ENCODE measurements around the gene CREB3L4.
A peak's percentile ranks its signal among the peaks of the same experiment; 100 is the strongest.
"Not testable (repeated sequence)": the region's sequence is repeated elsewhere in the genome, so short reads cannot be mapped to it uniquely, and the experiment has no call there.

CREB3L4 gene

DNA sequence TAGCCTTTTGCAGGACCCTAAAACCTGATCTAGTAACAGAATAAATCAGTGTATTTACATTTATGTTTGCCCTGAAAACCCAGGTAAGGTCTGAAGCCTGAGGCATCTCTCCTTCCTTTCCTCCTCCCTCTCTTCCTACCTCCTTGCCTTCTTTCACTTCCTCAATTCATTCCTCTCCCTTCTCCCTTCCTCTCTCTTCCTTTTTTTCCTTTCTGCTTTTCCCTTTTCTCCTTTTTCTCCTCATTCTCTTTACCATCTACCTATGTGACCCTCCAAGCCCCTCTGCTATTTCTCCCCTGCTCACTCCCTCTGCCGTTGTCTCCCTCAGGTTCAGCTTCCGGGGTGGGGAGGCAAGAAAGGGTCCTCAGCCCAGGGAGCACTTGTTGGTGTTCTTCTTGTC lies 14.0 kb downstream of the CREB3L4 start:
- H3K36me3 Mint-ChIP-seq; H3K9me3 Mint-ChIP-seq; ATAC-seq; H3K4me3 Mint-ChIP-seq; DNase-seq (ENCODE audit: low spot score in 2 of 2): not testable (repeated sequence)
- Mint-ChIP-seq H3K4me1 (peaks cover 36% of the 10 kb centered on the region), H3K27ac (peak overlapping the region; percentile 62)

DNA sequence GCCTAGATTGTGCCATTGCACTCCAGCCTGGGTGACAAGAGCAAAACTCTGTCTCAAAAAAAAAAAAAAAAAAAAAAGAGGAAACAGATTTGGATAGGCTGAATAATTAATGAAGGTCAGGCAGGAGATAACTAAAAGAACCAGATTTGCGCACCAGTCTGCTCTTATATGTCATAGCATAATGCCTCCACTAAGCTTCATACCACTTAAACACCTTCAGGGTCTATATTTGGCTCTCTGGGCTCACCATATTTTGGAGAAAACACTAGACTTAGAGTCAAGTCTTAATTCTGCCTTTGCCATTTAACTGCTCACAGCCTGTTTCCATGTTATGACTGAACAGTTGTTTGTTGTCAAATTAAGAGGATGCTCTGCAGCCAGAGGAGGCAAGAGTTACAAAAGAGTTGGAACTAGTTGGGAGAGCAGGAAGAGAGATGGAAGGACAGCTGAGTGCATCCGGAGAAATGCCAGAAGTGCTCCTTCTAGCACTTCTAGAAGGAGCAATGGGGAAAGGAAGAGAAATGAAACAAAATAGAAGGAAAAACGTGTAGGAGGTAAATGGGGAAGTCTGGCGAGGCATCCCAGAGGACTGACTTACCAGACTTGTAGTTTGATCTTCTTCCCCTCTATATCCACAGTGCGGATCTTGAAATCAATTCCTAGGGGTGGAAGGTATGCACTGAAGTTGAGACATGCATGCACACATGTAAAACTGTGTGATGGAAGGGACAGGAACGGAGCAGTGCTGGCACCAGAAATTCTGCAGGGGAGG lies 16.6 kb downstream of the CREB3L4 start:
- Mint-ChIP-seq H3K27ac (peak overlapping the region; percentile 9), H3K9me3 (no peaks in the 10 kb centered on the region), H3K4me3 (no peak overlapping the region), H3K36me3 (peaks cover 6% of the 10 kb centered on the region), H3K4me1 (peaks cover 29% of the 10 kb centered on the region)
- ATAC-seq (no peak), DNase-seq (ENCODE audit: low spot score in 2 of 2) (no peak)

DNA sequence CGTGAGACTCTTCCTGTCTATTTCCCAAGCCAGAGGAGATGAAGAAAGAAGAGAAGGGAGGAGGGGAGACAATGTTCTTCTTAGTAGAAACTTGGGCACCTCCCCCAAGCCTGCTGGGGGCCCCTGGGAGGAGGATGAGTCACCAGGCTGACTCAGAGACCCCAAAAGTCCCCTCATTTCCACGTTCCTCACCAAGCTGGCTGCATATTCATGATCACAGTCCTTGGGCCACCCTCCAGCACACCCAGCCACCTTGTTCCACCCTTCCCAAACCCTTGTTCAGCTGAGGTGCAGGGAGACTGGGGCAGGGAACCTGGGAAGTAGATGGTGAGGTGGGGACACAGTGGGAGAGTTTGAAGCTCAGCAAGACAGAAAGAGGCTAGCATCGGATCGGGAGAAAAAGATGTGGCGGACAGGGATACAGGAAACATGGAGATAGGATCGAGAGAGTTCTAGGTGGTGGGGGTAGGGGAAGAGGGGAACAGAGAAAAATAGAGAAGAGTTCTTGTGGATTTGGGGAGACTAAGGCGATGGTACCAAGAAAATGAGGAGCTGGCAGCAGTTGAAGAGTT lies 17.7 kb downstream of the CREB3L4 start:
- Mint-ChIP-seq H3K27ac (peak overlapping the region; percentile 84), H3K9me3 (no peaks in the 10 kb centered on the region), H3K4me3 (peak overlapping the region; percentile 61), H3K36me3 (peaks cover 12% of the 10 kb centered on the region), H3K4me1 (peaks cover 38% of the 10 kb centered on the region)
- ATAC-seq (peak; percentile 71), DNase-seq (ENCODE audit: low spot score in 2 of 2) (no peak)

DNA sequence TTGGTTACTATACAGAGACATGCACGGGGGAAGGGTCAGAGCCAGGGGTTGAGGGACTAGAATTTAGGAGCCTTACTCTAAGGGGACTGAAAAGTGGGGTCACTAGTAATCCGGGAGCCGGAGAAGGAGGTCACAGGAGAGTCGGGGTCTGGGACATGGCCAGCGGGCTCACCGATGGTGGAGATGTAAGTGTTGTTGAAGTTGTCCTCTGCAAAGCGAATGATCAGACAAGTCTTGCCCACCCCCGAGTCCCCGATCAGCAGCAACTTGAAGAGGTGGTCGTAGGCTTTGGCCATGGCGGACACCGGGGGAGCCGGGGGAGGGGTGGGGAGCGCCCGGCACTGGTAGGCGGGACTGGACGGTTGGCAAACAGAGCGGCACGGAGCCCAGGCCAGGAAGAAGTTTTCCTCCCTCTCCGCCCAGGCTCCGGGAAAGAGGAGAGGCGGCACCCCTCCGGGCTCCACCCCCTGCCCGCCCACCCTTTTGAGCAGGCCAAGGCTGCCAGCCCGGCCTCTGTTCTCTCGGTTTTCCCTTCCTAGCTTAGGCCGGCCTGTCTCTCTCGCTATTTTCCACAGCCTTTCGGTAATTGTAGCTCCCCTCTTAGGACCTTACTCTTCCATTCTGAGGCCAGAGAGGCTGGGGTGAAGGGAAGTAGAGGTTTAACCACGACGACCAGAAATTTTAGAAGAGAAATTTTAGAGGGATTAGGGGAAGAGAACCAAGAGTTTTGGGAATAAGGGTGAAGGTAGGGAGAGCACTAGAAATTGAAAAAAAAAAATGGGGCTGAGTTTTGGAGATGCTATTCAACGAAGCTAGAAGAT lies 18.4 kb downstream of the CREB3L4 start, which contains the start of gene RAB13:
Gene RAB13, minus strand, starts transcription at position 399 of the 821 bp plus-strand sequence. Its CDS starts 103 bp downstream, at position 296.
- Mint-ChIP-seq H3K27ac (peak within 1 kb of the TSS; percentile 84), H3K36me3 (peaks cover 19% of the 10 kb centered on the region), H3K4me3 (peak within 1 kb of the TSS; percentile 61), H3K4me1 (peaks cover 43% of the 10 kb centered on the region), H3K9me3 (no peaks in the 10 kb centered on the region)
- ATAC-seq (no peak), DNase-seq (ENCODE audit: low spot score in 2 of 2) (no peak)

GRCh38 chr1:153987621-153988020 lies 19.9 kb downstream of the CREB3L4 start:
- no peak for DNase-seq (ENCODE audit: low spot score in 2 of 2)
- Mint-ChIP-seq H3K4me3 (no peak overlapping the region), H3K27ac (peak overlapping the region; percentile 80), H3K9me3 (no peaks in the 10 kb centered on the region), H3K36me3 (peaks cover 34% of the 10 kb centered on the region), H3K4me1 (peaks cover 56% of the 10 kb centered on the region)
- ATAC-seq, result no peak

DNA sequence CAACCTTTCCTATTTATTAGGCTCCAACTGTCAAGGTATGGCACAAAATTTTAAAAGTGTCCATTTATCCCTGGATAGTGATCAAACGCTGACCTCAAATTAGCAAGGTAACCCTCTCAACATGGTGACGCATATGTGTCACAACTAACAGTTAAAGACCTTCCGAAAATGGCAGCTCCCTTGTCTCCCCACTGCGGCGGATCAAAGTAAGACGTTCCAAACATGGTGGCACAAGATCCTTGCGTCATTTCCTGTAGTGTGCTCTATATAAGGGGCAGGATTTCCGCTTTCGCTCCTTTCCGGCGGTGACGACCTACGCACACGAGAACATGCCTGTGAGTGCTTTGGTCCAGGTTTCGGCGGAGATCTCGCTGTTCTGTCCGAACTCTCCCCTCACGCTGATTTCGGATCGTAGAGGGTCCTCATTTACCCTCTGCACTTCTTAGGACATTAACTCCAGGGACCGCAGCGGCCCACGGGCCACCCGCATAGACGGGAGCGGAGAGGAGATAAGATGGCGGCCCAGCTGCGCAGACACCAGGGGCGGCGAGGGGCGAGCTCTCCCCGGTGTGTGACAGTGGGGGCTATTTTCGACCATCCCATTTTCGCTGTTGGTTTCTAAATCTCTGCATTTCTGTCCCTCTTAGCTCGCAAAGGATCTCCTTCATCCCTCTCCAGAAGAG lies 22.9 kb downstream of the CREB3L4 start, which contains the start of gene RPS27:
Gene RPS27, plus strand, starts transcription at position 295 of the 683 bp plus-strand sequence. Its CDS starts 35 bp downstream, at position 330.
- Mint-ChIP-seq H3K36me3 (peaks cover 59% of the 10 kb centered on the region), H3K4me3 (peak within 1 kb of the TSS; percentile 88), H3K4me1 (peaks cover 53% of the 10 kb centered on the region), H3K9me3 (no peaks in the 10 kb centered on the region), H3K27ac (peak within 1 kb of the TSS; percentile 99)
- ATAC-seq (peak; percentile 95), DNase-seq (ENCODE audit: low spot score in 2 of 2) (peak; percentile 71 to 94)

GRCh38 chr1:153991151-153991630 lies 23.5 kb downstream of the CREB3L4 start:
- ATAC-seq (no peak), DNase-seq (ENCODE audit: low spot score in 2 of 2) (no peak)
- Mint-ChIP-seq H3K36me3 (peaks cover 64% of the 10 kb centered on the region), H3K27ac (peak overlapping the region; percentile 99), H3K4me1 (peaks cover 48% of the 10 kb centered on the region), H3K4me3 (peak overlapping the region; percentile 88), H3K9me3 (no peaks in the 10 kb centered on the region)

DNA sequence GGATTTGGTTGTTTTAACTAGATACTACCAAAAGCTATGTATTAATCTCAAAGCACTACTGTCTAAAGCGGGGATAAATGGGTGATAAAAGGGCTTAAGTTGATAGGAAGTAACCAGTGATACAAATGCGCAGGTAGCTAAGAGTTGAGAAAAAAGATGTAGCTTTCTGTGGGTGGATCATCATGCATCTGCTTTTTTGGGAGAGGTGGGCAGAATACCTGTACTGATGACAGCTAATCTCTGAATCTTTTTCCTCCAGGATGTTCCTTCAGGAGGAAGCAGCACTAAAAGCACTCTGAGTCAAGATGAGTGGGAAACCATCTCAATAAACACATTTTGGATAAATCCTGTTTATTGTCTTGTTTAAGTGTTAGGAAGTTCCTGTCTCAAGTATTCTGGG lies 24.1 kb downstream of the CREB3L4 start:
- Mint-ChIP-seq H3K9me3 (no peaks in the 10 kb centered on the region), H3K4me3 (peak overlapping the region; percentile 88), H3K4me1 (peaks cover 42% of the 10 kb centered on the region), H3K36me3 (peaks cover 70% of the 10 kb centered on the region), H3K27ac (peak overlapping the region; percentile 99)
- DNase-seq (ENCODE audit: low spot score in 2 of 2), result no peak
- ATAC-seq, result no peak

DNA sequence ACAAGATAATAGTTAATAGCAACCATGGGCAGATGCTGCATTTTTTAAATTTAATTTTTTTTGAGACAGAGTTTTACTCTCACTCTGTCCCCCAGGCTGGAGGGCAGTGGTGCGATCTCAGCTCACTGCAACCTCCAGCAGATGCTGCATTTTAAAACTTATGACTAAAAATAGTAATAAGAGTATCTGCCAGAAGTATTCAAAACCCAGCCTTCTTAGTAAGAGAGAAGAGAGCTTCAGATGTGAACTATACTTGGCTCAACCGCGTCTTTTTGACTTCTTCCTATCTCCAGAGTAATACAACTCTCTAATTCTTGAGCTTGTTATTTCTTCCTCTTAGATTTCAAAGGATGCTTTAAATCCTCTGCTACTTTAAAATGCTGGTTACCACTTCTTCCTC lies 27.5 kb downstream of the CREB3L4 start:
- H3K4me1 Mint-ChIP-seq, result peaks cover 31% of the 10 kb centered on the region
- peaks cover 74% of the 10 kb centered on the region for H3K36me3 Mint-ChIP-seq
- no peak overlapping the region for H3K4me3 Mint-ChIP-seq
- no peaks in the 10 kb centered on the region for H3K9me3 Mint-ChIP-seq
- ATAC-seq (no peak), DNase-seq (ENCODE audit: low spot score in 2 of 2) (no peak)
- peak overlapping the region; percentile 23 for H3K27ac Mint-ChIP-seq

GRCh38 chr1:153995640-153996039 lies 27.9 kb downstream of the CREB3L4 start:
- DNase-seq (ENCODE audit: low spot score in 2 of 2) (no peak), ATAC-seq (no peak)
- peaks cover 70% of the 10 kb centered on the region for H3K36me3 Mint-ChIP-seq
- H3K27ac Mint-ChIP-seq, result peak overlapping the region; percentile 23
- H3K4me1 Mint-ChIP-seq, result peaks cover 26% of the 10 kb centered on the region
- H3K9me3 Mint-ChIP-seq, result no peaks in the 10 kb centered on the region
- no peak overlapping the region for H3K4me3 Mint-ChIP-seq

- DNase-seq (ENCODE audit: low spot score in 2 of 2); H3K27ac Mint-ChIP-seq; ATAC-seq; H3K4me3 Mint-ChIP-seq; H3K9me3 Mint-ChIP-seq: not testable (repeated sequence)
- peaks cover 16% of the 10 kb centered on the region for H3K4me1 Mint-ChIP-seq
- H3K36me3 Mint-ChIP-seq, result peaks cover 57% of the 10 kb centered on the region
These were observed 29.2 kb downstream of the CREB3L4 start for GRCh38 chr1:153996882-153997281.

GRCh38 chr1:154000420-154000819 lies 32.7 kb downstream of the CREB3L4 start:
- H3K4me3 Mint-ChIP-seq, result no peak overlapping the region
- H3K27ac Mint-ChIP-seq, result no peak overlapping the region
- DNase-seq (ENCODE audit: low spot score in 2 of 2) (no peak), ATAC-seq (no peak)
- H3K9me3 Mint-ChIP-seq, result no peaks in the 10 kb centered on the region
- no peaks in the 10 kb centered on the region for H3K4me1 Mint-ChIP-seq
- peaks cover 22% of the 10 kb centered on the region for H3K36me3 Mint-ChIP-seq

DNA sequence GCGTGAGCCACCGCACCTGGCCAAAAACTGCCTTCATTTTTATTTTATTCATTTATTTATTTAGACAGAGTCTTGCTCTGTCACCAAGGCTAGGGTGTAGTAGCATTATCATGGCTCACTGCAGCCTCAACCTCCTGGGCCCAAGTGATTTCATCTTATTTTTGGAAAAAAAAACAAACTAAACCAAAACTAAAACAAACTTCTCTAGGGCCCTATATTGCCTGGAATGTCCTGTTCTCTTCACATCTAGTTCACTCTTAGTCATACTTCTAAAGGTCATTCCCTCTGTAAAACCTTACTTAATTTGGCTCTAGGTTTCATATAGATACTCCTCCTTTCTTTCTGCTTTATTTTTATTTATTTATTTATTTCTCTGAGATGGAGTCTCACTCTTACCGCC lies 38.4 kb downstream of the CREB3L4 start:
- no peak for DNase-seq (ENCODE audit: low spot score in 2 of 2)
- H3K36me3 Mint-ChIP-seq, result no peaks in the 10 kb centered on the region
- no peak overlapping the region for H3K4me3 Mint-ChIP-seq
- H3K9me3 Mint-ChIP-seq, result no peaks in the 10 kb centered on the region
- H3K27ac Mint-ChIP-seq, result no peak overlapping the region
- no peaks in the 10 kb centered on the region for H3K4me1 Mint-ChIP-seq
- no peak for ATAC-seq

GRCh38 chr1:154012129-154012528 lies 44.4 kb downstream of the CREB3L4 start:
- DNase-seq (ENCODE audit: low spot score in 2 of 2) (no peak), ATAC-seq (no peak)
- H3K36me3 Mint-ChIP-seq, result no peaks in the 10 kb centered on the region
- H3K27ac Mint-ChIP-seq, result no peak overlapping the region
- H3K4me3 Mint-ChIP-seq, result no peak overlapping the region
- H3K9me3 Mint-ChIP-seq, result no peaks in the 10 kb centered on the region
- H3K4me1 Mint-ChIP-seq, result no peaks in the 10 kb centered on the region

DNA sequence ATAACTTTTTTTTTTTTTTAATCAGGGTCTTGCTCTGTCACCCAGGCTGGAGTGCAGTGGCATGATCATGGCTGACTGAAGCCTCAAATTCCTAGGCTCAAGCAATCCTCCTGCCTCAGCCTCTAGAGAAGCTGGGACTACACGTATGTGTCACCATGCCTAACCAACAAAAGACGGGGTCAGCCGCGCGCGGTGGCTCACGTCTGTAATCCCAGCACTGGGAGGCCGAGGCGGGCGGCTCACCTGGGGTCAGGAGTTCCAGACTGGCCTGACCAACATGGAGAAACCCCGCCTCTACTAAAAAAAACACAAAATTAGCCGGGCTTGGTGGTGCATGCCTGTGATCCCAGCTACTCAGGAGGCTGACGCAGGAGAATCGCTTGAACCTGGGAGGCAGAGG lies 44.8 kb downstream of the CREB3L4 start:
- not testable (repeated sequence) for H3K36me3 Mint-ChIP-seq; H3K9me3 Mint-ChIP-seq; H3K27ac Mint-ChIP-seq; H3K4me1 Mint-ChIP-seq; ATAC-seq; DNase-seq (ENCODE audit: low spot score in 2 of 2); H3K4me3 Mint-ChIP-seq
